Upper lobe of left lung (tissue), 6 donors: ENCODE results near the gene ECPAS. TPM values are rescaled to one million over a fixed set of nuclear protein-coding genes. Genes with fewer than 3 reads are reported as not detected.

Source experiments
- ATAC-seq, 2 donors: fragments of 200-7000 bp; cut with Tn5 transposase; one replicate each; pipeline ENCODE4 v1.9.1; 2022; ENCODE audit warnings: mild to moderate bottlenecking in 2 of 2, moderate library complexity in 2 of 2; ENCODE audit not compliant: low FRiP score in 2 of 2
- DNase-seq, 2 donors: peaks; one replicate each; pipeline ENCODE4 v3.0.0-alpha.2; 2019 to 2020
- H3K27ac ChIP-seq, 4 donors: fragments of 200-600 bp; sonication (generic); one replicate each; pipeline ENCODE4 v1.5.1; 2016 to 2019
- H3K27me3 ChIP-seq, 4 donors: fragments of 200-600 bp; sonication (generic); one replicate each; pipeline ENCODE4 v1.5.1; 2017 to 2019
- H3K36me3 ChIP-seq, 4 donors: fragments of 200-600 bp; sonication (generic); one replicate each; pipeline ENCODE4 v1.5.1; 2016 to 2019
- H3K4me1 ChIP-seq, 4 donors: fragments of 200-600 bp; sonication (generic); one replicate each; pipeline ENCODE4 v1.5.1; 2018 to 2019
- H3K4me3 ChIP-seq, 4 donors: fragments of 200-600 bp; sonication (generic); one replicate each; pipeline ENCODE4 v1.5.1; 2017 to 2019; ENCODE audit warnings: mild to moderate bottlenecking in 2 of 4, moderate library complexity in 1 of 4
- H3K9me3 ChIP-seq, 4 donors: fragments of 200-600 bp; sonication (generic); one replicate each; pipeline ENCODE4 v1.5.1; 2018 to 2019
- CTCF ChIP-seq, 6 experiments: fragments of 450-650 bp in 4 of 6; fragments of 200-600 bp in 2 of 6; sonication (generic) in 2 of 6; IDR thresholded peaks; one replicate each; pipeline ENCODE4 v1.5.1; 2016 to 2019; ENCODE audit warnings: antibody characterized with exemption in 6 of 6
- EP300 ChIP-seq, 4 donors: sonication (generic); formaldehyde crosslinking; IDR thresholded peaks; one replicate each; pipeline ENCODE4 v1.5.1; 2017; ENCODE audit warnings: antibody characterized with exemption in 4 of 4, control low read depth in 2 of 4
- POLR2A ChIP-seq, 4 donors: fragments of 450-650 bp; IDR thresholded peaks; one replicate each; pipeline ENCODE4 v1.5.1; 2016 to 2017; ENCODE audit warnings: antibody characterized with exemption in 4 of 4, mild to moderate bottlenecking in 2 of 4
- POLR2AphosphoS5 ChIP-seq, 2 donors: sonication (generic); formaldehyde crosslinking; IDR thresholded peaks; one replicate each; pipeline ENCODE4 v1.5.1; 2017; ENCODE audit warnings: antibody characterized with exemption in 2 of 2
- WGBS, 2 donors: methylation state at CpG; one replicate each; pipeline ENCODE4 v1.1.5; 2017 to 2018; 5-methylcytosine and 5-hydroxymethylcytosine counted together
- total RNA-seq, 6 donors: library from RNA; depleted of rRNA in 4 of 6; stranded (reverse); fragments of >200 nt in 4 of 6; gene quantifications; one replicate each; pipeline versions ENCODE4 v1.1.0 to v1.2.1, GENCODE V29; 2016 to 2021
- donor health status: DM: no; HTN: no; CAD: no; lungs with moderate emphysema.
- donor health status: DM: no; HTN: yes; CAD: no; lungs with severe emphysema.

ECPAS gene
- total RNA-seq, 6 donors from 2014 or later: 64.4 to 158 (median 83.3) TPM

- Histone ChIP-seq H3K27ac (no peak overlapping the region), H3K4me3 (no peak overlapping the region), H3K4me1 (no peaks in the 10 kb centered on the region), H3K27me3 (no peaks in the 10 kb centered on the region), H3K9me3 (no peaks in the 10 kb centered on the region), H3K36me3 (peaks cover 18 to 90% (median 33%) of the 10 kb centered on the region in 4 donors)
- ATAC-seq (no peak), DNase-seq (no peak)
- TF ChIP-seq CTCF (IDR thresholded peaks at IDR 0.05) (no peak), EP300 (IDR thresholded peaks at IDR 0.05) (no peak), POLR2A (IDR thresholded peaks at IDR 0.05) (no peak), POLR2AphosphoS5 (IDR thresholded peaks at IDR 0.05) (no peak)
- 94% methylated on average over 3 of the region's 3 CpGs for WGBS, 2 donors
These were observed 44.0 kb downstream of the ECPAS start for GRCh38 chr9:111440226-111440625.

- H3K27ac ChIP-seq: no peak overlapping the region
- H3K9me3 ChIP-seq: no peaks in the 10 kb centered on the region
- 88 to 92% methylated on average over 6 of the region's 6 CpGs for WGBS, 2 donors
- DNase-seq: no peak
- H3K4me3 ChIP-seq: no peak overlapping the region
- no peaks in the 10 kb centered on the region for H3K4me1 ChIP-seq
- no peak for TF ChIP-seq EP300 (IDR thresholded peaks at IDR 0.05)
- no peak for TF ChIP-seq POLR2AphosphoS5 (IDR thresholded peaks at IDR 0.05)
- TF ChIP-seq POLR2A (IDR thresholded peaks at IDR 0.05): no peak
- TF ChIP-seq CTCF (IDR thresholded peaks at IDR 0.05): no peak
- ATAC-seq: no peak
- H3K27me3 ChIP-seq: no peaks in the 10 kb centered on the region
- peaks cover 18 to 83% (median 34%) of the 10 kb centered on the region in 4 donors for H3K36me3 ChIP-seq
These were observed 45.5 kb downstream of the ECPAS start for GRCh38 chr9:111438541-111439235.

- Histone ChIP-seq H3K9me3 (no peaks in the 10 kb centered on the region), H3K4me1 (no peaks in the 10 kb centered on the region), H3K36me3 (peaks cover 18 to 83% (median 36%) of the 10 kb centered on the region in 4 donors), H3K27ac (no peak overlapping the region), H3K27me3 (no peaks in the 10 kb centered on the region), H3K4me3 (no peak overlapping the region)
- DNase-seq (no peak), ATAC-seq (peak in 1 of 2 donors; percentile 83)
- WGBS, 2 donors: 75 to 87% methylated on average over 1 of the region's 1 CpG
- TF ChIP-seq POLR2AphosphoS5 (IDR thresholded peaks at IDR 0.05) (no peak), EP300 (IDR thresholded peaks at IDR 0.05) (no peak), CTCF (IDR thresholded peaks at IDR 0.05) (no peak), POLR2A (IDR thresholded peaks at IDR 0.05) (no peak)
These were observed 47.6 kb downstream of the ECPAS start for GRCh38 chr9:111436571-111436970.

- WGBS, 2 donors: 71% methylated on average over 3 of the region's 3 CpGs
- Histone ChIP-seq H3K36me3 (peaks cover 13 to 83% (median 28%) of the 10 kb centered on the region in 4 donors), H3K9me3 (no peaks in the 10 kb centered on the region), H3K27me3 (no peaks in the 10 kb centered on the region), H3K4me3 (no peak overlapping the region), H3K4me1 (no peaks in the 10 kb centered on the region), H3K27ac (no peak overlapping the region)
- DNase-seq (peak in 1 of 2 donors; percentile 41), ATAC-seq (peak in 1 of 2 donors; percentile 49)
- TF ChIP-seq CTCF (IDR thresholded peaks at IDR 0.05): no peak
- TF ChIP-seq POLR2A (IDR thresholded peaks at IDR 0.05): no peak
- no peak for TF ChIP-seq EP300 (IDR thresholded peaks at IDR 0.05)
- TF ChIP-seq POLR2AphosphoS5 (IDR thresholded peaks at IDR 0.05): no peak
These were observed 51.1 kb downstream of the ECPAS start for GRCh38 chr9:111433082-111433481.

GRCh38 chr9:111431684-111432083, 52.5 kb downstream of the ECPAS start:
- no peak for ATAC-seq
- H3K9me3 ChIP-seq: no peaks in the 10 kb centered on the region
- 57 to 64% methylated on average over 3 of the region's 3 CpGs for WGBS, 2 donors
- H3K36me3 ChIP-seq: peaks cover 11 to 83% (median 27%) of the 10 kb centered on the region in 4 donors
- H3K4me3 ChIP-seq: no peak overlapping the region
- no peaks in the 10 kb centered on the region for H3K4me1 ChIP-seq
- H3K27me3 ChIP-seq: no peaks in the 10 kb centered on the region
- TF ChIP-seq POLR2A (IDR thresholded peaks at IDR 0.05) (no peak), POLR2AphosphoS5 (IDR thresholded peaks at IDR 0.05) (no peak), CTCF (IDR thresholded peaks at IDR 0.05) (no peak), EP300 (IDR thresholded peaks at IDR 0.05) (no peak)
- no peak overlapping the region for H3K27ac ChIP-seq
- no peak for DNase-seq
